HepG2 (cell line): ENCODE results near the gene HMGN4. TPM values are rescaled to one million over a fixed set of nuclear protein-coding genes. Genes with fewer than 3 reads are reported as not detected.

Experiments
- DBP ChIP-seq: sonication (generic); formaldehyde crosslinking; IDR thresholded peaks from 2 replicates; pipeline ENCODE4 v1.4.0; 2020; ENCODE audit warnings: missing genetic modification reagents; ENCODE audit errors: not compliant biosample characterization
- EZH2 ChIP-seq: conservative IDR thresholded peaks from 2 replicates; pipeline ENCODE4 v1.6.1; 2012; ENCODE audit warnings: mild to moderate bottlenecking, low read depth, low read length, moderate library complexity
- GATAD2A ChIP-seq: IDR thresholded peaks from 2 replicates; pipeline ENCODE4 v1.6.1; 2016
- HOXA7 ChIP-seq: sonication (generic); formaldehyde crosslinking; IDR thresholded peaks from 2 replicates; pipeline ENCODE4 v1.8.1; 2022; ENCODE audit warnings: mild to moderate bottlenecking, missing genetic modification reagents, moderate library complexity
- HOXD1 ChIP-seq: sonication (generic); formaldehyde crosslinking; IDR thresholded peaks from 2 replicates; pipeline ENCODE4 v1.5.0; 2020; ENCODE audit warnings: missing genetic modification reagents
- KMT2B ChIP-seq: IDR thresholded peaks from 2 replicates; pipeline ENCODE4 v1.6.1; 2016; ENCODE audit warnings: missing genetic modification reagents, missing compliant biosample characterization
- TRIM22 ChIP-seq: fragments of 450-650 bp; IDR thresholded peaks from 2 replicates; pipeline ENCODE4 v1.6.1; 2017
- ZBED4 ChIP-seq: sonication (generic); formaldehyde crosslinking; IDR thresholded peaks from 2 replicates; pipeline ENCODE4 v1.4.0; 2020; ENCODE audit warnings: missing genetic modification reagents, borderline replicate concordance
- ZBTB25 ChIP-seq: IDR thresholded peaks from 2 replicates; pipeline ENCODE4 v1.6.1; 2018; ENCODE audit warnings: missing genetic modification reagents
- ZBTB4 ChIP-seq: sonication (generic); formaldehyde crosslinking; IDR thresholded peaks from 2 replicates; pipeline ENCODE4 v1.4.0; 2020; ENCODE audit warnings: missing genetic modification reagents, mild to moderate bottlenecking, borderline replicate concordance
- ZFP91 ChIP-seq: sonication (generic); formaldehyde crosslinking; IDR thresholded peaks from 2 replicates; pipeline ENCODE4 v1.9.0; 2022; ENCODE audit warnings: missing genetic modification reagents, mild to moderate bottlenecking, borderline replicate concordance
- ZKSCAN5 ChIP-seq: sonication (generic); formaldehyde crosslinking; IDR thresholded peaks from 2 replicates; pipeline ENCODE4 v1.5.1; 2020; ENCODE audit warnings: mild to moderate bottlenecking, missing genetic modification reagents
- ZNF101 ChIP-seq: sonication (generic); formaldehyde crosslinking; IDR thresholded peaks from 2 replicates; pipeline ENCODE4 v1.4.0; 2020; ENCODE audit warnings: mild to moderate bottlenecking, low read depth, missing genetic modification reagents, borderline replicate concordance
- ZNF317 ChIP-seq: sonication (generic); formaldehyde crosslinking; IDR thresholded peaks from 2 replicates; pipeline ENCODE4 v1.5.0; 2020; ENCODE audit warnings: mild to moderate bottlenecking, missing genetic modification reagents
- ZNF333 ChIP-seq: sonication (generic); formaldehyde crosslinking; IDR thresholded peaks from 2 replicates; pipeline ENCODE4 v1.4.0; 2020; ENCODE audit warnings: mild to moderate bottlenecking, missing genetic modification reagents, borderline replicate concordance
- polyA plus RNA-seq, 8 experiments: library from polyadenylated mRNA; depleted of rRNA in 3 of 8; stranded (reverse) in 7 of 8; unstranded in 1 of 8; fragments of >200 nt; fragmentation: Illumina TruSeq in 4 of 8; extraction: Trizol in 4 of 8; gene quantifications; 2 replicates each; pipeline versions ENCODE4 v1.2.1 to v1.2.3, GENCODE V29; 2011 to 2016; ENCODE audit warnings: low read depth in 4 of 8, missing spikeins in 1 of 8, mixed read lengths in 1 of 8; ENCODE audit not compliant: insufficient read depth in 1 of 8
- total RNA-seq, 5 experiments: library from RNA; depleted of rRNA; stranded (reverse); fragments of >200 nt; fragmentation: Illumina TruSeq; extraction: Trizol; gene quantifications; 2 replicates each; pipeline ENCODE4 v1.2.3, GENCODE V29; 2016; ENCODE audit warnings: low read depth in 1 of 5

Gene HMGN4
- total and polyA plus RNA-seq, 2 of the 13 experiments (the other 11 are each of a cell fraction or from before 2014, with no cell fraction given) = 39.9 to 52.1 TPM

- TF ChIP-seq ZFP91 = peak; percentile 64; the same call in 1 of the 2 replicates
- TF ChIP-seq HOXA7 (CRISPR knock-in tag) = no peak
- TF ChIP-seq TRIM22 = no peak
- TF ChIP-seq HOXD1 (CRISPR knock-in tag) = peak; percentile 80
- TF ChIP-seq ZBTB25 (CRISPR knock-in tag) = peak; percentile 71
- TF ChIP-seq ZNF333 = peak; percentile 88; the same call in 1 of the 2 replicates
- TF ChIP-seq ZKSCAN5 = peak; percentile 72; the same call in 1 of the 2 replicates
- TF ChIP-seq ZNF317 (CRISPR knock-in tag) = peak; percentile 87
- no peak for TF ChIP-seq ZBED4 (CRISPR knock-in tag)
- TF ChIP-seq GATAD2A = peak; percentile 32
- peak; percentile 36; the same call in 1 of the 2 replicates for TF ChIP-seq ZBTB4 (CRISPR knock-in tag)
- TF ChIP-seq ZNF101 (CRISPR knock-in tag) = 0 out of 2 replicates have a peak, but pooled peaks have one; percentile 20
- TF ChIP-seq KMT2B (CRISPR knock-in tag) = peak; percentile 96
- no peak for TF ChIP-seq EZH2
- peak; percentile 59 for TF ChIP-seq DBP
Measured at GRCh38 chr6:26537846-26538571, at the start of gene HMGN4 (continued).
